Panc1 (cell line): ENCODE measurements around the gene ZDHHC7. TPM values are rescaled to one million over a fixed set of nuclear protein-coding genes. Genes with fewer than 3 reads are reported as not detected.

Experiments
- ATAC-seq: fragments of 200-7000 bp; cut with Tn5 transposase; 2 replicates; pipeline ENCODE4 v1.9.1; 2020; ENCODE audit warnings: mild to moderate bottlenecking, moderate library complexity
- BruUV-seq: library from RNA; stranded (reverse); fragments of 400-500 nt; replicated peaks from 2 replicates; lab custom pipeline; 2021; lab: Mats Ljungman, UMichigan
- CTCF ChIA-PET: fragments of 300-600 bp; sonication (Branson Sonifier 250); formaldehyde crosslinking; loops from one replicate; lab custom pipeline; 2022; ENCODE audit warnings: antibody characterized with exemption; lab: Charles Lee
- POLR2A ChIA-PET: fragments of 300-600 bp; sonication (Branson Sonifier 250); formaldehyde crosslinking; loops from one replicate; lab custom pipeline; 2022; ENCODE audit warnings: antibody characterized with exemption; lab: Charles Lee
- DNase-seq: peaks from one replicate; pipeline ENCODE4 v3.0.0-alpha.2; 2010; ENCODE audit warnings: low read depth, low spot score
- H3K27ac ChIP-seq: 2 replicates; pipeline ENCODE4 v1.5.1; 2011; ENCODE audit warnings: mild to moderate bottlenecking, low read length, inconsistent platforms
- H3K27me3 ChIP-seq: fragments of 200-500 bp; sonication (Bioruptor generic); 2 replicates; pipeline ENCODE4 v1.6.0; 2014; ENCODE audit warnings: low read length, inconsistent platforms; ENCODE audit not compliant: control insufficient read depth, insufficient read depth
- H3K36me3 ChIP-seq: fragments of 200-500 bp; sonication (Bioruptor generic); 2 replicates; pipeline ENCODE4 v1.5.1; 2014; ENCODE audit warnings: inconsistent platforms, mild to moderate bottlenecking, low read length, moderate library complexity; ENCODE audit not compliant: control insufficient read depth, insufficient read depth
- H3K4me1 ChIP-seq: 2 replicates; pipeline ENCODE4 v1.5.1; 2011; ENCODE audit warnings: inconsistent platforms, mild to moderate bottlenecking, low read length, moderate library complexity; ENCODE audit not compliant: control insufficient read depth, insufficient read depth
- H3K4me3 ChIP-seq, 2 experiments: 2 replicates each; pipeline ENCODE4 v1.5.1; 2011 to 2012; ENCODE audit warnings: low read depth in 2 of 2, low read length in 2 of 2, mild to moderate bottlenecking in 2 of 2, inconsistent platforms in 1 of 2, moderate library complexity in 1 of 2
- H3K9me3 ChIP-seq: fragments of 200-500 bp; sonication (Bioruptor generic); 2 replicates; pipeline ENCODE4 v1.5.1; 2014; ENCODE audit warnings: low read depth, mild to moderate bottlenecking, inconsistent platforms, low read length, moderate library complexity; ENCODE audit not compliant: control insufficient read depth, insufficient read depth
- CTCF ChIP-seq: fragments of 450-650 bp; IDR thresholded peaks from 2 replicates; pipeline ENCODE4 v1.5.1; 2017; ENCODE audit warnings: mild to moderate bottlenecking
- POLR2AphosphoS5 ChIP-seq: IDR thresholded peaks from 2 replicates; pipeline ENCODE4 v1.6.1; 2012; ENCODE audit warnings: mild to moderate bottlenecking, low read depth, low read length, moderate library complexity
- REST ChIP-seq, 2 experiments: IDR thresholded peaks; 2 replicates each; pipeline ENCODE4 v1.6.1; 2011 to 2012; ENCODE audit warnings: low read depth in 2 of 2, control low read depth in 1 of 2, low read length in 1 of 2, mild to moderate bottlenecking in 1 of 2, moderate library complexity in 1 of 2; ENCODE audit not compliant: insufficient read depth in 1 of 2
- SIN3A ChIP-seq: IDR thresholded peaks from 2 replicates; pipeline ENCODE4 v1.6.1; 2012; ENCODE audit warnings: low read depth, mild to moderate bottlenecking, low read length, moderate library complexity, borderline replicate concordance; ENCODE audit not compliant: insufficient read depth
- TCF7L2 ChIP-seq: IDR thresholded peaks from 2 replicates; pipeline ENCODE4 v1.6.1; 2011; ENCODE audit warnings: mild to moderate bottlenecking, low read depth, low read length, inconsistent platforms
- in situ Hi-C: cut with HindIII; loops from 2 replicates; pipeline ENCODE4 v1.10.0; 2016; ENCODE audit warnings: low sequenced_read_pairs, low pct_unique_long_range_greater_than_20kb
- intact Hi-C: fragments of 100-400 bp; cut with micrococcal nuclease; formaldehyde crosslinking; loops from one replicate; pipeline ENCODE4 v1.10.0; 2022; ENCODE audit not compliant: unreplicated experiment
- total RNA-seq: library from RNA; stranded (reverse); gene quantifications from one replicate; pipeline ENCODE4 v1.2.1, GENCODE V29; 2021; ENCODE audit not compliant: unreplicated experiment

Gene ZDHHC7
- total RNA-seq, 1 experiment from 2014 or later: 71.5 TPM

- ChIA-PET CTCF (no interaction called here), POLR2A (no interaction called here)
- no peak for DNase-seq
- intact Hi-C loops: no loop called here
- no peak overlapping the region for H3K27ac ChIP-seq
- H3K4me3 ChIP-seq: no peak overlapping the region
- TF ChIP-seq SIN3A (no peak), CTCF (no peak), REST (IDR thresholded peaks at IDR 0.05; ENCODE audit: insufficient read depth in 1 of 2, low read depth in 2 of 2, low read length in 1 of 2) (no peak), TCF7L2 (no peak), POLR2AphosphoS5 (no peak)
- BruUV-seq: no TSS peak
- in situ Hi-C loops: no loop called here
- no peaks in the 10 kb centered on the region for H3K9me3 ChIP-seq
- no peaks in the 10 kb centered on the region for H3K36me3 ChIP-seq
- no peaks in the 10 kb centered on the region for H3K27me3 ChIP-seq
- ATAC-seq: no peak
- no peaks in the 10 kb centered on the region for H3K4me1 ChIP-seq
Measured at GRCh38 chr16:84965428-84966415, 45.6 kb downstream of the ZDHHC7 start.

- H3K36me3 ChIP-seq: no peaks in the 10 kb centered on the region
- H3K4me1 ChIP-seq: no peaks in the 10 kb centered on the region
- BruUV-seq: no TSS peak
- in situ Hi-C loops (no loop called here), intact Hi-C loops (no loop called here)
- TF ChIP-seq POLR2AphosphoS5 (no peak), TCF7L2 (no peak), REST (IDR thresholded peaks at IDR 0.05; ENCODE audit: insufficient read depth in 1 of 2, low read depth in 2 of 2, low read length in 1 of 2) (no peak), CTCF (no peak), SIN3A (no peak)
- H3K9me3 ChIP-seq: no peaks in the 10 kb centered on the region
- no peak for DNase-seq
- POLR2A ChIA-PET: no interaction called here
- no peak overlapping the region for H3K4me3 ChIP-seq
- H3K27me3 ChIP-seq: no peaks in the 10 kb centered on the region
- CTCF ChIA-PET: no interaction called here
- no peak for ATAC-seq
- H3K27ac ChIP-seq: no peak overlapping the region
Measured at GRCh38 chr16:84964386-84965128, 46.8 kb downstream of the ZDHHC7 start.
